ENCODE data around the gene BICDL1.

BICDL1 gene

DNA sequence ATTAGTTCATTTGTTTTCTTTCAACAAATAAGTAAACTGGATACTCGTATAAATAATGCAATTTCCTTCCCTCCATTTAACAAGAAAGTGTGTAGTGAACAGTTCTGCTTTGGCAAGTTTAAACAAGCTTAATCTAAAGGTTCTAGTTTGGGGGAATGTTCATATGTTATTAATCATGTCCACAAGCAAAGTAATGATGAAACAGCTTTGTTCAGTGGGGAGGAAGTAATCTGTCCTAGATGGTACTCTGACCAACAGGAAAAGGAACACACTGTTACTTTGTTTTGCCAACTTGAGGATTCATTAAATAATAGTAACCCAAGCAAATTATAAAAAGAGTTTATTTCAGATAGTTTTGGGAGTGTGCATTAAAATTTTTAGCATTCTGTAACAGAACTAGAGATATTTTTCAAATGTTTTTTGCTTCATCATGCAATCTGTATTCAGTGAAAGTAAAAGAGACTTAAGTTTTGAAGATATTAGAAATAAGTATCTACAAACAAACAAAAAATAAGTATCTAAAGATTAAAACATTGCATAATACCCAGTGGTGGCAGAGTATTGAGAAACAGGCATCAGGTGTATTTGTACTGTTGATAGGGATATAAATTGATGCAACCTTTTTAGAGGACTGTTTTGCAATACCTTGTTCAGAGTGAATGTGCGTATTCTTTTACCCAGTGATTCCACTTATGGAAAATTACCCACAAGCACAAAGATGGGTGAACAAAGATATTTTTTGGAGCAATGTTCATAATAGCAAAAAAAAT is 66.4 kb downstream of the BICDL1 start:
- DNase-seq (ENCODE audit: low spot score): no peak

DNA sequence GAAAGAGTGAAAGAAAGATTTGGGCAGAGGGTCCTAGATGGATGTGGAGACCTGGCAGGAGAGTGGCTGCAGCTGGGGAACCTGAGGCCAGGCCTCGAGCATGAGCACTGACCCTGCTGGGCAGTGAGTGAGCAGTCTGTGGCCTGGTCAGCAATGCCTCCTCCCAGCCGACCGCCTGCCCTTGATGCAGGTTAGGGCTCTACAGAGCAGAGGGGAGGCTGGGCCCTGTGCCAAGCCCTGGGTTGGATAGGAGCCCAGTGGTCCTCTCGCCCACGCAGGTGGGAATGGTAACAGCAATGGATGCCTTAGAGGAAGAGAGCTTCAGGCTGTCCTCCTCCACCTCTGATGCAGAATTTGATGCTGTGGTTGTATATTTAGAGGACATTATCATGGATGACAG is 67.7 kb downstream of the BICDL1 start:
- DNase-seq (ENCODE audit: low spot score): no peak

DNA sequence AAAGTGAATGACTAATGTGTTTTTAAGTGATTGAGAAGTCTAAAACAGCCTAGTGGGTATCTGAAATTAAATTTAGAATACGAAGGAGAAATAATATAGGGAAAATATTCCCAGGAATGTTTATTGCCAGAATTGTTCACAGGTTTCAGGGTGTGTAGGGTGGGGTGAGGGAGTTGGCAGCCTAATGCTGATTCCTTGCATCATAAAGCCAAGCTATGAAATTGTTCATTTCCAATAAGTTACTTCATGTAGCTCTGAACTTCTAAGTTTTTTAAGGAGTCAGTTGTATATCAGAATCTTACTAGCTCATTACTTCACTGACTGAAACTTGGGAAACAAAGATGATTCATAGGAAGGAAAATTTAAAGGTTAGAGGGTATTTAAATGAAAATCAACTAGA is 71.2 kb downstream of the BICDL1 start:
- no peak for DNase-seq (ENCODE audit: low spot score)

DNA sequence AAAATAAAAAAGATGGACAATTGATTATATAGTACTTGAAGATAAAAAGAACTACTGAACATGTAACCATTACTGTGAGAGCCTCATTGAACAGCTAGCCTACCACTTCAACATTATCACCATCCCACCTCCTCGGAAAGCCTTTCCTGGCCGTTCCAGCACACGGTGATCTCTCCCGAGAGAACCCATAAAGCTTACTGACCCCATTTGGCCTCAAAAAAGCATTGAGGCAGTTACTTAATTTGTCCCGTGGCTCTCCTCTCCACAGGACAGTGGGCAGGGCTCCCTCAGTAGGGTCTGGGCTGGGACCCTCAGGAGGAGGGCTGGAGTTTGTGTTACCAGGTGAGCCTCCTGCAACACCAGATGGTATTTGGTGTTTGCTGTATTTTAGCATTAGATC is 71.7 kb downstream of the BICDL1 start:
- DNase-seq (ENCODE audit: low spot score): no peak

DNA sequence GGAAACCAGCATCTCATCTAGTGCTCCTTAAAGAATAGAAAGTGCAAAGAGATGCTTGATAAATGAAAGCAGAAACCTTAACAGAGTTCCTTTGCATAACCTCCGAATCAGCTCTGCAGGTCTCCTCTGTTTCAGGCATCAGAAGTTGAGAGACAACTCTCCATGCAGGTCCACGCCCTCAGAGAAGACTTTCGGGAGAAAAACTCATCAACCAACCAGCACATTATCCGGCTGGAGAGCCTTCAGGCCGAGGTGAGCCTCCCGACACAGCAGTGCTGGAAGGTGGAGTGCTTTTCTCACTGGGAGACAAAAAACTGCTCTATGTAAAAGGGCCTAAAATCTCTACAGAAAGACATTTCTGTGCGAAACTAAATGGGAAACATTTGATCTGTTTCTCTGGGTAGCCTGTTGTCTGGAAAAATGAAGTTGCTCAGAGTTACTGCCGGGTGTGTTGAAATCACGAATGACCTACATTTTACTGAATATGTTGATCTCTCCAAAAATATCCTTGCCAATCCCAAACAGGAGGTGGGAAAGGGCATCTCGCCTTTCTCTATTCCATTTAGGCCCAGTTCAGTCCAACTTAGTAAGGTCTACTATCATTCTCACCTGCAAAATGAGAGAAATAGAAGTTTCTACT is 72.7 kb downstream of the BICDL1 start:
- DNase-seq (ENCODE audit: low spot score): no peak

DNA sequence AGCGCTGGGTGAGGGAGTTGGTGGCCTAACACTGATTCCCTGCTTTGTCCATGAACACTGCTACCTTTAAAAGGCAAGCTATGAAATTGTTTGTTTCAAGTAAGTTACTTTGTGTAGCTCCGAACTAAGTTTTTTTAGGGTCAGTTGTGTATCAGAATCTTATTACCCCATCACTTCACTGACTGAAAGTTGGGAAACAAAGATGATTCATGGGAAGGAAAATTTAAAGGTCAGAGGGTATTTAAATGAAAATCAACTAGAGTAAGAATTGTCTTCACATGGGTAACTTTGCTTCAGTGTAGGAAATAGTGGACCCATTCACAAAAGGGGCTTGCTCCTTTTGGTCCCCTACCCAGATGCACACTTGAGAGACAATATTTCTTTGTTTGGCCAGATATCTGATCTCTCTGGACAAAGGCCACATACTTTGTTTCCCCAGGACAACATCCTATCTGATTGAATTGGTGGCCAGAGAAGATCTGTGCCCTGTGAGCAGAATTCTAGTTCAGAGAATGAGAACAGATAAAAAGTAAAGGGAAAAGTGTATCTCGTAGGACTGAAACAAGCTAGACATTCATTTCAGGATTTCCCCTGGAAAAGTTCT is 74.0 kb downstream of the BICDL1 start:
- DNase-seq (ENCODE audit: low spot score): no peak

DNA sequence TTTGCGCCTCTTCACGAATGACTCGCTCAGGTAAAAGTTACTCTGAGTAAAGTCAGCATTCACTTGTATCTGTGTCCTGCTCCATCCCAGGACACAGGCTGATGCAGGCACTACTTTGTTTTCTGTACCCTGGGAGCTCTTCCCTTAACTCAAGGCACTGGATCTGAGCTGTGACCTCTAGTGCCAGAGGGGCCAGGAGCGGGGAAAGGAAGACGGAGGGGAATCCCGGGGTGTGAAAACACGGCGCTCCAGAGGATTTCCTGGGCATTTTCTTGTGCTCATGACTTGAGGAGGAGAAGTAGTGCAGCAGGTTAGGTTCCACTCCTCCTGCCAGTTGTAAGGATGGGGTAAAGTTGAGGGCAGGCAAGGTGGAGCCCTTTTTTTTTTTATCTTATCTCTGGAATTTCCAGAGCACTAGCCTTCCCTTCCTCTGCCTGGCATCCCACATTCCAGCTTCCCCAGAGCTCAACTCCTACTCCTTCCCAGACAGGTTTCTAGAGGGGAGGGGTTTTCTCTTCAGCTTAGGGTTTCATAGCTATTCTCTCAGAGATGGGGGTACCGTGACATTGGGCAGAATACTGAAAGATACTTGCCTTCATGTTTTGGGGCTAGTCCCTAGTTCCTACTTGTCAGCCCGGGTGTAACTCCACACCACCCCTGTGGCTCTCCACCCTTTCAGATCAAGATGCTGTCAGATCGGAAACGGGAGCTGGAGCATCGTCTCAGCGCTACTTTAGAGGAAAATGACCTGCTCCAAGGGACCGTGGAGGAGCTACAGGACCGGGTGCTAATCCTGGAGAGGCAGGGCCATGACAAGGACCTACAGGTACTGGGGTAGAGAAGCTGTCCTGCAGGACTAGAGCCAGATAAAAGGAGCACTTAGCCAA is 75.3 kb downstream of the BICDL1 start:
- DNase-seq (ENCODE audit: low spot score): no peak

DNA sequence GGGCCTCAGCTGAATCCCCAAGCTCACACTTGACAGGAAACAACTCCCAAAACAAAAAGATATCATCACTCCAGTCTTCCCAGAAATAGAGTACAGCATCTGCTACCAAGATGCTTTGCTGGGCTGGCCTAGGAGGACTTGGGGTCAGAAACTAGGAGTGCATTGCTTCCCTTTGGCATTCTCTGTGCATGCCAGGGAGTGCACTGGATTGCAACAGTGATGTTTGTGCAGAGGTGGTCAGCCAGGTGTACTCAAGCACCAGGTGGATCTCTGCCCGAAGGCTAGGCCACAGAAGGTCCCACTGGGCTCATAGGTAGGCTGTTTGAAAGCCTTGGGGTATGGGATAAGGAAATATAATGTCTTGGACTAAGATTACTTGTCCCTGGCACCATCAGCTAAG is 76.4 kb downstream of the BICDL1 start:
- DNase-seq (ENCODE audit: low spot score): no peak

DNA sequence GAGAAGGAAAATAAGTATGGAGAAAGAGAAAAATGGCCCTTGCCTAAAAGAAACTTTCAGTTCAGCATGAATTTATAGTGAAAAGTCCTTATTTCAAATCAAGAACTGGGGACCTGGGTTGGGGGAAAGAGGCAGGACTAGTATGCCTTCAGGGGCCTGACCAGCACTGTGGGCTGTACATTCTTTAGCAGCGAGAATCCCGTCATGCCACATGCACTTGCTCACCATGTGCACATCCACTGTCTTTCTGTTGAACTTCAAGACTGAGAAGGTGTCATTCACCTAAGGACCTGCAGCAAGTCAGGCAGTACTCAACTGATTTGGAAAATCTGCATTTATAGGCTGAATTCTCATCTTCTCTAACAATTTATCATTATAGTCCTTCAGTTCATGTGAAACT is 77.3 kb downstream of the BICDL1 start:
- DNase-seq (ENCODE audit: low spot score): no peak

DNA sequence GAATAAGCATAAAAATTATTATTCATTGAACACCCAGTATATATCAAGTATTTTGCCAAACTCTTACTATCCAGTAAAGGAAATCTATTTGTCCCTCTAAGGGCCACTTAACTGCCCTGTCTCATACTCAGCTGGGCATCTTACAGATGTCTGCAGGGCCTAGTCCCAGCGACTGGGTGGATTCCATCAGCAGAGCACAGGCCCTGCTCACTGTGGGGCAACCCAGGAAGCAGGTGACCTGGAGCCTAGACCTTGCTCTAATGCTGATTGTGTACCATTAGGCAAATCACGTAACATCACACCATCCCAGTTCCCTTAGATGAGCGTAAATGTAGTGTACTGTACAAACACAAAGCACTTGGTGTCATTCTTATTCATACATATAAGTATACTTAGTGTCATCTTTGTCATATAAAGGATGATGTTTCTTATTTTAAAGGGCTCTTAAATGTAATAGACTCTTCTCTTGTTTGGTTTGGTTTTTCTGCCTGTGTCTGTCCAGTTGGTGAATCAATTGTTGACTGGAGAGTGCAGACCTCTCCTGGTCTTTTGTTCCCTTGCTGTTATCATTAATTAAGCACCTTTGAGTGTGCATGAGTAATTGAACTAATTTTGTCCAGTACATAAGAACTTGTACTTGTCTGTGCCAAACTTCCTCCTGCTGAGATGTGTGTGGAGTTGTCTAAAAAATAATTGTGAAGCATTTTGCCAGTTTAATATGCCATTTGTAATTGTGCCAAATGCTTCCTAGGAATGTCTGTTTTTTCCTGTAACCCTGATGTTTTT is 78.2 kb downstream of the BICDL1 start:
- DNase-seq (ENCODE audit: low spot score): no peak

DNA sequence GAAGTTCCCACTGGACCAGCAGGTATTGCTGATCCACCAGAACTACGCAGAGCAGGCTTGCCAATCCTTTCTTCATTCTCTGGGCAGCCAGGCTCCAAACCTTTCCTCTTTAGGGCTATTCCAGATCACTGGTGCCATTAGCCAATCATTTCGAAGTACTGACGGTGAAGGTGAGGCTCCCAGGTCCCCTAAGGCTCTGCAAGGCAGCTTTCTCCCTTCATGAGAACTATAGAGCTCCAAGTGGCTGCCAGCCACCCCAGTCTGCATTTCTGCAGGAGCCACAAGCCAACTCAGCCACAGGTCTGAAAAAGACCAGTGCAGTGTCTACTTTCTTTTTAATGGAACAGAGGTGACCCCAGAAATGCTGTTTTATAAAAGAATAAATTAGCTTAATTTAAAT is 78.9 kb downstream of the BICDL1 start:
- DNase-seq (ENCODE audit: low spot score): no peak

DNA sequence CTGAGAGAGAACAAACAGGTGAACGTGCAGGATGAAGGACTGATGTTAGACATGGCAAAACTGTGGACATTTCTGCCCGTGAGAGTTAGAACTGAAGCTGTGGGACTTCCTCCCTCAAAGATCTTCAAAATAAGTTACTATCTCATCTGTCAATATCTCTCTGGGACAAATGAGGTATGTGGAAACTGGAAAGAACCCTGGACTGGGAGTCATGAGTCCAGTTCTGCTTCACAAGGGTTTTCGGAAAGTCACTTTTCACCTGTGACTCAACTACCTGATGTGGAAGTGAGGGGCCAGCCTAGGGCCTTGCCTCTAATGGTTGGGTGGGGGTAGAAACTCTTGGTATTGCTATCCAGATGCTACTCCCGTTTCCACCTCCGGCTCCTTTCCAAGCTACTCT is 80.2 kb downstream of the BICDL1 start:
- no peak for DNase-seq (ENCODE audit: low spot score)

DNA sequence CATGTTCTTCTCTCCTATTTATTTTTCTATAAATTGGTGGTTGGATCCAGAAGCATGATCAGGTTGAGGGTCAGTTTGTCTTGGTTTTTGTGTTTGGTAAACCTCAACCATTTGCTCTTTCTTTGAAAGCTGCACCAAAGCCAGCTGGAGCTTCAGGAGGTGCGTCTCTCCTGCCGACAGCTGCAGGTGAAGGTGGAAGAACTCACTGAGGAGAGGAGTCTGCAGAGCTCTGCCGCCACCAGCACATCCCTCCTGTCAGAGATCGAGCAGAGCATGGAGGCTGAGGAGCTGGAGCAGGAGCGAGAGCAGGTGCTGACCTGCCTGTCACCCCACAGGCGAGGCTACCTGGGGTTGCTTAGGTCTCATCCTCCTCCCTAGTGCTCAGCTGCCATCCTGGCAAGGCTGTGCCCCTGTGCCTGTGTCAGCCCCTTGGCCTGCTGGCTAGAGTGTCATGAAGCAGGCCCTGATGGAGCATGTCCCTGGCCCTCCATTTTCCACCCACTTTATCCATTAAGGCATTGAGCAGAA is 82.5 kb downstream of the BICDL1 start:
- DNase-seq (ENCODE audit: low spot score): no peak

DNA sequence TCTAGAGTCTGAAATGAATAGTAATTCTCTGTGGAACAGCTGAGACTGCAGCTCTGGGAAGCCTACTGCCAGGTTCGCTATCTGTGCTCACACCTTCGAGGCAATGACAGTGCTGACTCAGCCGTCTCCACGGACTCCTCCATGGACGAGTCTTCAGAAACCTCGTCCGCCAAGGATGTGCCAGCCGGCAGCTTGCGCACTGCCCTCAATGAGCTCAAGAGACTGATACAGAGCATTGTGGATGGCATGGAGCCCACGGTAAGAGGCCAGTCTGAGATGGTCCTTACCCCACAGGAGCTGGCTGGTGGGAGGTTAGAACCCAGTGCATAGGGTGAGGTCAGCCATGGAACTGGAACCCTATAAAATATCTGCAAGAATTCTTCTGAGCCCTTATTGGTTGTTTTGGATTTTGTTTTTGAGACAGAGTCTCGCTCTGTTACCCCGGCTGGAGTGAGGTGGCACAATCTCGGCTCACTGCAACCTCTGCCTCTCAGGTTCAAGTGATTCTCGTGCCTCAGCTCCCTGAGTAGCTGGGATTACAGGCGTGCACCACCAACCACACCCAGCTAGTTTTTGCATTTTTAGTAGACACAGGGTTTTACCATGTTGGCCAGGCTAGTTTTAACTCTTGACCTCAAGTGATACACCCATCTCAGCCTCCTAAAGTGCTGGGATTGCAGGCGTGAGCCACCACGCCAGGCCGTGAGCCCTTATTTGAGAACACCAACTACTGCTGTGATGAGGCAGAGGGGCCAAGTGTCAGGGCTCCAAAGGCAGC is 83.6 kb downstream of the BICDL1 start:
- DNase-seq (ENCODE audit: low spot score): no peak

DNA sequence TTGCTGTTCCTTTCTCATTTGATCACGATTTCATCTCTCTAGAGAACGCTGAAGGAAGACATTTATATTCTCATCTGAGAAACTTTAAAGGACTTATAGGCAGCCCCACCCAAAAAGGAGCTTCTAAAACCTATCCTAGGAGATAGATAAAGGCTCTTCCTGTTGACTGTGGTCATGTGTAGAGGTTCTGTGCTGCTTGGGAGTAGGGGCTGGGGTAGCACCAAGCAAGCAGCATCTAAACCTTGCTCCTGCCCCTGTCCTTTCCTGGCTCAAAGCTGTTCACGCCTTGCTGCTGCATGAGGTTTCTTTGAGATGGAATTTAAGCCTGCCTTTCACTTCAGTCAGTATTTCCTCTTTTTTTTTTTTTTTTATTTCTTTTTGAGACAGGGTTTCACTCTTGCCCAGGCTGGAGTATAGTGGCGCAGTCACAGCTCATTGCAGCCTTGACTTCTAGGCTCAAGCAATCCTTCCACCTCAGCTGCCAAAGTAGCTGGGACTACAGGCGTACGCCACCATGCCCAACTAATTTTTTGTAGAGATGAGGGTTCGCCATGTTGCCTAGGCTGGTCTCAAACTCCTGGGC is 86.1 kb downstream of the BICDL1 start:
- DNase-seq (ENCODE audit: low spot score): no peak

DNA sequence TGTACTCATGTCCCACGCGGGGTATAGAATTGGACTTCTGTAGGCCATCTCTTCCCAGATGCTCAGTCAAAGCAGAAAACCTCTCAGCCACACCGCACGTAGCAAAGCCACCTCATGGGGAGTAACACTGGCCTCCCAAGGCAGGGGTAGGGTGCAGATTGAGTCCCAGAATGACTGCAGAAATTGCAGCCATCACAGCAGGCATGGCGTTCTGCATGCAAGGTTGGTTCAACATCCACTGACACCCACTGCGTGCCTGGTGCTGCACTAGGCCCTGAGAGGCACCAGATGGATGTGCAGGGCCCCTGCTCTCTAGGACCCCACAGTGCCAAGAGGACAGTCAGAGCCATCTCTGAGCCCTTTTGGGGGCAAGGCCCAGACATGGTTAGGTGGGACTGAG is 87.6 kb downstream of the BICDL1 start:
- no peak for DNase-seq (ENCODE audit: low spot score)

DNA sequence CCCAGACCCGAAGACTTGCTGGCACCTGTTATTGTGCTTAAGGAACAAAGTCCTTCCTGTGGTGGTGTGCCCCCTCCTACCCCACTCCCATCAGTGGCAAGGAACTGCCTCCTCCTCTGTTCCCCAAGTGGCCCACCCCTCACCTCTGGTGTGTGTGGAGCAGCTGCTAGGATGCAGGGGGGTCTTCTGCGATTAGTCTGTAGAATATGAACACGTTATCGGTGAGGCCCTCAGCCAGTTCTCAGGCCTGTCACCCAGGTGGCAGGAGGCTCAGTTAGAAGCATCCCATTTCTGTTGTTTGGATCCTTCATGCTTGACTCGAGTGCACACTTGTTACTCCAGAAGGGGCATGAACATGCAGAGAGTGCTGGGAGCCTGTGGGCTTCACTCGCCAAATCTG is 88.2 kb downstream of the BICDL1 start:
- no peak for DNase-seq (ENCODE audit: low spot score)

DNA sequence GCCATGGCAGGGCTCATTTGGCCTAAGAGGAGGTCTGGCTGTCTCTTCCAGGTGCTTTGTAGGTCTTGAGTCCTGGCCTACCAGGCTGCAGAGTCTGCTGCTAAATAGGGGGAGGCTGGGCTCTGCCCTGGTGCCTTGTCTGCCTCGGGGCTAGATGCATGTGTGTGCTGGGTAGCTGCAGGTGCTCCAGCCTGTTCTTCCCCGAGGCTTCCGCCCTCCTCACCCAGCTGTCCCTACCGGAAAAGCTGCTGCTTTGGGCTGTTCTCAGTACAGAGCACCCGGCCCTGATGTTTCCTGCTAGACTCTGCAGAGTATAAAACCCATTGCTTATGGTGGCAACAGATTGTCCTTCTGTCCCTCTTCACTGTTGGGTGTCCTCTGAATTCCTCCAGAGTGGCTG is 89.8 kb downstream of the BICDL1 start:
- DNase-seq (ENCODE audit: low spot score): no peak

DNA sequence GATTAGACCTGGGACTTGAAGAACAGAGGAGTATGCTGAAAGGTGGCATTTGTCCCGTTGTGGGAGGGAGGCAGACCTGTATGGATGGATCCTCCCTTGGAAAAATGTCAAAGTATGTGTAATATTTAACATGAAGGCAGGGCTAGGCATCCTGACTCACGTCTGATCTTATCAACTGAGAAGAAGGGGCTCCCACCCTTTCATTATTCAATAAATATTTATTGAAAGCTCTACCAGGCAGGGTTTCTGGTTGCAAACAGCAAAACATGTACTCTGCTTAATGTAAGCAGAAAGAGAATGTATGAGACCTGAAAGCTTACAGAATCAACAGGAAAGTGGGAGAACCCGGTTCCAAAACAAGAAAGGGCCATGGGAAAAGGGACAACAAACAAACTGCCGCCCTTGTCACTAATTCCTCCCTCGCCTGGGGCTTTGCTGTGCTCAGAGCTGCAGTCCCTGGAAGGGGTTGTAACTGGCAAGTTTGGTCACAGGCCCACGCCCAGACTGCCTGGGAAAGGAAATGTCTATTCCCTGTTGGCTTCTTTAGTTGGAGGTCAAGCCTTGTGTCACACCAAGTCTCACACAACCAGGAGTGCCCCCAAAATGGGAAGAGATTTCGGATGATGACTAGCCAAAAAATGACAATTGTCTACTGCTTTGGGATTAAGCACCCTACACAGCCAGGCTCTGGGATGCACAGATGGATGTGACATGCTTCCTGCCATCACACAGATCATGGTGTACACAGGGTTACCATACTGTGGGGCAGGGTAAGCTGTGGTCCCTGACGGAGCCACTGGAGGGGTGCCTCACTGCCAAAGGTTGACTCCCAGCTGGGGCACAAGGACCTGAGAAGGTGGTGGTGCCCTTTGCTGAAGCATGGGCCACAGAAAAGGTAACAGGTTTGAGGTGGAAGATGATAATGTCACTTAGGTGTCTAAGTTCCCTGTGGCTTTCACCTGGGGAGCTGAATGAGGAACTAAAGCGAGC is 90.7 kb downstream of the BICDL1 start:
- no peak for DNase-seq (ENCODE audit: low spot score)

All from Ammon's horn (tissue), 1 donor.